ENCODE data around the gene KRTAP10-7.

GRCh38 chr21:44647222-44647552 is 46.8 kb downstream of the KRTAP10-7 start:
- TF ChIP-seq EZH2 (IDR thresholded peaks at IDR 0.05; ENCODE audit: insufficient read depth, poor library complexity, severe bottlenecking) (no peak), EZH2phosphoT487 (IDR thresholded peaks at IDR 0.05; ENCODE audit: insufficient read depth, low read depth) (no peak)

Data from GM23248 (cell line).